Measurements from ENCODE around the gene PLEKHA8.
A peak's percentile ranks its signal among the peaks of the same experiment; 100 is the strongest.

The PLEKHA8 gene, protein sequence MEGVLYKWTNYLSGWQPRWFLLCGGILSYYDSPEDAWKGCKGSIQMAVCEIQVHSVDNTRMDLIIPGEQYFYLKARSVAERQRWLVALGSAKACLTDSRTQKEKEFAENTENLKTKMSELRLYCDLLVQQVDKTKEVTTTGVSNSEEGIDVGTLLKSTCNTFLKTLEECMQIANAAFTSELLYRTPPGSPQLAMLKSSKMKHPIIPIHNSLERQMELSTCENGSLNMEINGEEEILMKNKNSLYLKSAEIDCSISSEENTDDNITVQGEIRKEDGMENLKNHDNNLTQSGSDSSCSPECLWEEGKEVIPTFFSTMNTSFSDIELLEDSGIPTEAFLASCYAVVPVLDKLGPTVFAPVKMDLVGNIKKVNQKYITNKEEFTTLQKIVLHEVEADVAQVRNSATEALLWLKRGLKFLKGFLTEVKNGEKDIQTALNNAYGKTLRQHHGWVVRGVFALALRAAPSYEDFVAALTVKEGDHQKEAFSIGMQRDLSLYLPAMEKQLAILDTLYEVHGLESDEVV

DNA sequence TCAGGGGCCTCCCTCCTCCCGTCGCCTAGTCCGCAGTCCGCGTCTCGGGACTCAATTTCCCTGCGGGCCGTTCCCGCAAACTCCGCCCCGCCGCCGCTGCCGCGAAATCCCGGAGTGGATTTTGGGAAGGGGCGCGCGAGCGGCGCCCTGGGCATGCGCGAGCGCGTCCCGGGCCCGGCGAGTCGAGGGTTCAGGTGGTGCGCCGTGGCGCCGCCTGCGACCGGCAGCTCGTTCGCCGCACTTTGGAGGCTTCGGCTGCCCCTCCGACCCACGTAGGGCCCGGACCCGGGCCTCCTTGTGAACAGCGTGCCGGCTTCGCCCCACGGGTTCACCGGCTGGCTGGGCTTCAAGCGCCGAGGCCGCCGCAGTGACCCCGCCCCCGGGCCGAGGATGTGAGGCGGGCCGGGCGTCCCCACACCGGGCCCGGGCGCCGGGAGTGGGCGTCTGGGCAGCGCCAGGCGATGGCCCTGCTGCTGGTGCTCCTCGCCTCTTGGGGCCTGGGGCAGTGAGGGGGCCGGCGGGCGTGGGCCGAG, at the start of gene PLEKHA8:
Gene PLEKHA8, plus strand, starts transcription at position 197 of the 533 bp plus-strand sequence. CDS start 351 bp downstream, outside the sequence.
- peak; percentile 77 for DNase-seq (ENCODE audit: low spot score)

DNA sequence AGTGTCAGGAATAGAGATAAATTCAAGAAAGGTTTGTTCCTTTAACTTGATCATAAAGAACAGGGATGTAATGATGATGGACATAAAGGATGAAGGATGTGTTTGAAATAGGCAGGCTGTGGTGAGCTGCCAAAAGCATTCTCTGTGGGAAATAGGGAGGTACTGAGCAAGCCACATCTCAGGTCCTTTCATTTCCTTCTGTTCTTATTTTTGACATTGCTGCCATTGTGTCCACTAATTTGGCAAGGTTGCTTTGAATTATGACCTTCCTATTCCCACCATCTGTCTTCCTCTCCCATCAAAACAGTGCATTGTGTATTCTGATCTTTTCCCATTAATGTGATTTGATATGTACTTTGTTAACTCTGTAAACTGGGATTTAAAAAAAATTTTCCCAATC, 48.1 kb upstream of the PLEKHA8 start:
- DNase-seq (ENCODE audit: low spot score) = no peak

DNA sequence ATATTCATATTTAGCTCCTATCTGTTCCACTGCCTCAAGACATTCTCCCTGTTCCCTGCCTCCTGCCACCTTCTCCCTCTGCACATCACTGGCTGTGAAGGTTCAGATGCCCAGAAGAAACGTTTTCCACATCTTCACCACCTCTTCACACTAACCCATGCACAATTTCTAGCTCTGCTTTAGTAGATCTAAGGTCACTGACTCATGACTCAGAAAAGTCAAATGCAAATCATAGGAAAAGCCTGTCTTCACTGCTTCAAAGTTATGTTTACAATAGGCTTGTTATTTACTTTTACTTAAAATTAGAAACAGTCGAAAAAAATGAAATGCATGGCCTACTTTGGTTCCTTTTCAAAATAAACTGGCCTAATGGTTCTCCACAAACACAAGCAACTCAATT, 41.1 kb upstream of the PLEKHA8 start:
- no peak for DNase-seq (ENCODE audit: low spot score)

DNA sequence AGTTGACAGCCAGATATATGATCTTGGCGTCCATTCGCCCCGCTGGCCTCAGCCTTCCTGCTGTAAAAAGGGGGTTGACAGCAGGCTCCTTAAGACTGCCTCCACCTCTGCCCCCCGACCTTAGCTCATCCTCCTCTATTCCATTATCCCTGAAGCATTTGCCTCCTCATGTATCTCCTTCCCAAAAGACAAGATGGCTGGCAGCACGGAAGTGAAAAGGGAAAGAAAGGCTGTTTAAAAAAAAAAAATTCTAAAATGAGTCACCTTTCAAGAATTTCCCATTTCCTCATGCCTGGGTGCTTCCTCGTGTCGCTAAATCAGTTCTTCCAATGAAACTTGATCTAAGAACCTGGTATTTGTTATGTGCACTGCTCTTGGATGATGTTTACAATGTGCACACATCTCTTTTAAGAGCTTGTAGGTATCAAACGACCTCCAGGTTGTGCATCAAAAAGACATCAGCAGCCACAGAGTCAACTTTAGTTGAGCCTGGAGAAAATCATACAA, 40.3 kb upstream of the PLEKHA8 start:
- peak; percentile 54 for DNase-seq (ENCODE audit: low spot score)

DNA sequence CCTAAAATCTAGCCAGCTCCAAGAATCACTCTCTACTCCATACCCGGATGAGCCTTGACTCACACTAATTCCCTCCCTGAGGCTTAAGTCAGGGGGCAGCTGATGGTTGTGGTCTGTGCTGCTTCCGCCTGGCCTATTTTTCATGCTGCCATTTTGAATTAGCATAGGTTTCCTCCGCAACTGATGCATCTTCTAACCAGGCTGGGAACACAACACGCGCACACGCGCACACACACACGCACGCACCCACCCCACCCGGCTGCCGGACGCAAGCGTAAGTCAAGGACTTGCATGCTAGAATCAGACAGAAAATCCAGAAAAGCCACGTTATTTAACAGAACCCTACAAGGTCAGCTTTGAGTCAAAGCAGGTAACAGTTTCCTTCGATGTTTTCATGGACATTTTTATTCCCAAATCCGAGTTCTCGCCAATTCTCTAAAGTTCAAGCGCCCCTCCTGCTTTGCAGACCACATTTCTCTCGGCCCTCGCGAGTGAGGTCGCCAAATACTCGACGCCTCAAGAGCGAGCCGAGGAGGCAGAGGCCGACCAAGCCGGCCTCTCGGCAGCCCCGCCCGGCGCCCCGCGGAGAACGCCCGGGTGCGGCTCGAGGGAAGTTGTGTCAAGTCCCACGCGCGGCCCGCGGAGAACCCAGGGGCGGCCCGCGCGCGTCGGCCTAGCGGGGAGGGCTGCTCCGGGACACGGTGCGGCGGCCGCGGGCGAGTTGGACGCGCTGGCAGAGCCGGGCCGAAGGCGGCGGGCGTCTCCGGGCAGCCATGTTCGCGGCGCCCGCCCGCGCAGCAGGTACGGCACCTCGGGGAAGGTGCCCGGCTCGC, 39.6 kb upstream of the PLEKHA8 start:
- DNase-seq (ENCODE audit: low spot score) = peak; percentile 56

DNA sequence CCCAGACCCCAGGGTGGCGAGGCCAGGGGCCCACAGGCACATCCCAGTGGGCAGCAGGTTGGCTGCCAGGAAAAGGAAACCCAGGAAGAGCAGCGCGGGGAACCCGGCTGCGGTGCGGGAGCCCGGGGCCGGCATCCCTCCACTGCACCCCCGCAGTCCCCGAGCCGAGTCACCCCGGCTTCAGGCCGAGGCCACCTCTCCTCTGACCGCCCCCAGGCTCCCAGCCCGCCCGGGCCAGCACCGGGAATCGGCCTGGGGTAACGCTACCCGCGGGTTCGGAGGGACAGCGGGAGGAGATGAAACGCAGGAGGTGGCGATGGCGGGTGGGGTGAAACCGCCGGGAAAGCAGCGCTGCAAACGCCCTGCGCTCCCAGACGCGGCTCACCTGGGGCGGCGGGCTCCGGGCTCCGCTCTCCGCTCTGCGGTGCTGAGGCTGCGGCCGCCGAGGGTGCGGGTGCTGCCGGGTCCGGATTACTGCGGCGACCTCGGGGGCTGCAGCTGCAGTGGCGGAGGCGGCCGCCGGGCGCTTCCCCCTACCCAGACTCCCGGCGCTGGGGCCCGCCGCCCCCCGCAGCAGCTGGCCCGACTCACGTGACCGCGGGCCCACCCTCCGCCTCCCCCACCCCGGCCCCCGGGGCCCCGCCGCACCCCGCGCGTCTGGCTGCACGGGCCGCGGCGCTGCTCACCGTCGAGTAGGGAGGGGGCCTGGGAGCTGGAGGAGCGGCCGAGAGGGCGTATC, 38.8 kb upstream of the PLEKHA8 start, which contains the start of gene SCRN1:
Gene SCRN1, minus strand, starts transcription at position 545 of the 739 bp plus-strand sequence. CDS start 20,734 bp downstream, outside the sequence.
- DNase-seq (ENCODE audit: low spot score) = peak; percentile 71

DNA sequence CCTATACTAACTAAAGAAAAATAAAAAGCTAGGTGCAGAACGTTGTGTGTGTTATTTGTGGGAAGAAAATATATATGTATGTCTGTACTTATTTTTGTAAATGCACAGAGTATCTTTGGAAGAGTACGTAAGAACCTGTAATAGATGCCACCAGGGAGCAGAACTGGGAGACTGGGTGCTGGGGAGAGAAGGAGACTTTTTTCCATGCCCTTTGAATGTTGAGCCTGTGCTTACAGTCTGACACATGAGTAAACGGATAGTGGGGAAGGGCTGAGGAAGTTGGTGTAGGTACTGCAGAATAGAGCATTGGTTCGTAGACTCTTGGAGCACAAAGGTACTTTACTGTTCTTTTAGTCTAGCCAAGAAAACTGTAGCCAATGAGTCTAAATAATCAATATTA, 37.3 kb upstream of the PLEKHA8 start:
- DNase-seq (ENCODE audit: low spot score) = no peak

DNA sequence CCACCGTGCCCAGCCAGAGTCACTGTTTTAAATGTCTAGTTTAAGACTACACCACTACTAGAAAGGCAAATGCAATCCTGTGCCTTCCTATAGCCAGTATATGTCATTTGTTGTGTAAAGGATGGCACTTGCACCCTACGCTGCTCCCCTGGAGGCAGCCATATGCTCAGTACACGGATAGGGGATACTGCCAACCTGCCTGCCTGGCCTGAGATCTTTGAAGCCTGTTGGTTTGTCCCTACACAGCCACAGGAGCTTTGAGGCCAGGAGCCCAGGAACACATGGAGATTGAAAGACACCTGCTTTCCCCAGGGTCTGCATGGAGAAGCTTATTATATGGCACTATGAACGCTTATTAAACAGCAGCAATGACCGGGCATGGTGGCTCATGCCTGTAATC, 36.3 kb upstream of the PLEKHA8 start:
- no peak for DNase-seq (ENCODE audit: low spot score)

DNA sequence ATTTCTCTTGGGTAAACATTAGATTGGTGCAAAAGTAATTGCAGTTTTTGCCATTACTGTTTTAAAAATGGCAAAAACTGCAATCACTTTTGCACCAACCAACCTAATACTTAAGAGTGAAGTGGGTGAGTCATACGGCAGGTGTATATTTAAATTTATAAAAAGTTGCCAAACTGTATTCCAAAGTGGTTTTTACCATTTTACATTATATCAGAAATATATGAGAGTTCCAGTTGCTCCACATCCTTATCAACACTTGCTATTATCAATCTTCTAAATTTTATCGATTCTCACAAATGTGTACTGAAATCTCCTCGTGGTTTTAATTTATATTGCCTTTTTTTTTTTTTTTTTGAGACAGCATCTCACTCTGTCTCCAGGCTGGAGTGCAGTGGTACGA, 35.1 kb upstream of the PLEKHA8 start:
- no peak for DNase-seq (ENCODE audit: low spot score)

DNA sequence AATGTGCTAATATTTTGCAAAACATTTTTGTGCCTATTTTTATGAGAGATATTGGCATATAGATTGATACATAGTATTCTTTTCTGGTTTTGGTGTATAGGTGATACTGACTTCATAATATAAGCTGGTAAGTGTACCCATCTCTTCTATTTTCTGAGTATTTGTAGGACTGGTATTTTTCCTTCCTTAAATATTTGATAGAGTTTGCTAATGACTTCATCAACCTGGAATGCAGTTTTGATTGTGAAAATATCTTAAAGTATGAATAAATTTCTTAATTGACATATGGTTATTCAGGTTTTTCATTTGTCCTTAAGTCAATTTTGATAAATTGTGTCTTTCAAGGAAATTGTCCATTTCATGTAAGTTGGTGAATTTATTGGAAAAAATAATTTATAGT, 32.6 kb upstream of the PLEKHA8 start:
- no peak for DNase-seq (ENCODE audit: low spot score)

DNA sequence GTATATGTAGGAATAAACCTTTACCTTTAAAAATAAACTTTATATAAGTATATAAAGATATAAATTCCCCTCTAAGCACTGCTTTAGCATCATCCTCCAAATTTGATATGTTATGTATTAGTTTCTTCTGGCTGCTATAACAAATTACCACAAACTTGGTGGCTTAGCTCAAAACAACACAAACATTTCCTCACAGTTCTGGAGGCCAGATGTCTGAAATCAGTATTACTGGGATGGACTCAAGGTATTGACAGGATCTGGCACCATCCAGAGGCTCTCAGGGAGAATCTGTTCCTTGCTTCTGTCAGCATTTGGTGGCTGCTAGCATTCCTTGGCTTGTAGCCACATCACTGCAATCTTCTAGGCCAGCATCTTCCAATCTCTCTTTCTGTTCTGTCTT, 31.9 kb upstream of the PLEKHA8 start:
- no peak for DNase-seq (ENCODE audit: low spot score)

DNA sequence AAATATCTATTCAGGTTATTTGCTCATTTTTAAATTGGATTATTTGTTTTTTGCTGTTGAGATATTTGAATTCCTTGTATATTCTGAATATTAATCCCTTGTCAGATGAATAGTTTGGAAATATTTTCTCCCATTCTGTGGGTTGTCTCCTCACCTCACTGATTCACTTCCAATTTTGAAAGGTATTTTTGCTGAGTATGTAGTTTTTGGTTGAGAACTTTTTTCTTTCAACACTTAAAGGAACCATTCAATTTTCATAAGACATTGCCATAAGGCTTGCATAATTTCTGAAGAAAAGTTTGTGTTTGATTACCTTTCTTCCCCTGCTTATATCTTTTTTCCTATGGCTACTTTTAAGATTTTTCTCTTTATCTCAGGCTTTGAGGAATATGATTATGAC, 29.7 kb upstream of the PLEKHA8 start:
- DNase-seq (ENCODE audit: low spot score) = no peak

DNA sequence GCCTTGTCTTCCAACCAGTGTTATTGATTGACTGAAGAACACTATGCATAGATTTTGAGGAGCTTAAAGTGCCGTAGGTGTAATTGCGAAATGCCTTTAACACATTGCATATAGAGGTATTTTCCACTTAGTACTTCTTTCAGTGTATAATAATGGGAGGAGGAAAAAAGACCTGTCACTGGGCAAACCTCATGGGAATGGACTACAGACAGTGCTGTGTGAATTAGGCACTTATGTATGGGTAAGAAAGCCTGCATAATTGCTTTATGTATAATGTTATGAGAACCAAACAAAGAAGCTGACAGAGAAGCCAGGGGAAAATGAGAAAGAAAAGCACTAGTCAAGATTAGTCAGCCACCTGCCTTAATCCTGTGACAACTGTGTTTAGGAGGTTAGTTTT, 26.2 kb upstream of the PLEKHA8 start:
- no peak for DNase-seq (ENCODE audit: low spot score)

DNA sequence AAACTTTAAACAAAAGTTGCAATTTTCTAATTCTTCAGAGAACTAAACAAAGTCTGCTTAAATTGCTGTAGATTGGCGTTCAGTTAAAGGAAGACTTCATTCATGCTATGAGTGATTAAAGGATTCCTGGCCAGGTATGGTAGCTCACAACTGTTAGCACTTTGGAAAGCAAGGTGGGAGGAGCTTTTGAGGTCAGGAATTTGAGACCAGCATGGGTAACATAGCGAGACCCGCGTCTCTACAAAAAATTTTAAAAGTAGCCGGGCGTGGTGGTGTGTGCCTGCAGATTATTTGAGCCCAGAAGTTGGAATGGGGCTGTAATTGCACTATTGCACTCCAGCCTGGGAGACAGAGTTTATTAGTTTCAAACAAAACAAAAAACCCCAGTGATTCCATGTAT, 25.1 kb upstream of the PLEKHA8 start:
- no peak for DNase-seq (ENCODE audit: low spot score)

DNA sequence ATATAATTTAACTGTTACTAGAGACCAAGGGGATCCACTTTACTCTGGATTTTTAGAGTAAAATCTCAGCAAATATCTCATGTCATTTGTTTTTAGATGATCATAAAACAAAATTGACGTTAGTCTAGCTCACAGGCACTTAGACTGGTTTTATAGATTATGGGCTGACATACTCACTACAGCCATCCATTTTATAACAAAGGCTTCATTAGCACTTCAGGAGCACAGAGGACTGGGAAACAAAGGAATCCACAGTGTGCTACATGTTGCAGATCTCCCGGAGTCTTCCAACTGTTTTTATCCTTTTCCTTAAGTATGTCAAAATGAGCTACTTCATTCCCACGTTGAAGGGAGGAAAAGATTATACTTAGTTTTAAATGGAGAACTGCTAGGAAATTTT, 22.7 kb upstream of the PLEKHA8 start:
- DNase-seq (ENCODE audit: low spot score) = no peak

DNA sequence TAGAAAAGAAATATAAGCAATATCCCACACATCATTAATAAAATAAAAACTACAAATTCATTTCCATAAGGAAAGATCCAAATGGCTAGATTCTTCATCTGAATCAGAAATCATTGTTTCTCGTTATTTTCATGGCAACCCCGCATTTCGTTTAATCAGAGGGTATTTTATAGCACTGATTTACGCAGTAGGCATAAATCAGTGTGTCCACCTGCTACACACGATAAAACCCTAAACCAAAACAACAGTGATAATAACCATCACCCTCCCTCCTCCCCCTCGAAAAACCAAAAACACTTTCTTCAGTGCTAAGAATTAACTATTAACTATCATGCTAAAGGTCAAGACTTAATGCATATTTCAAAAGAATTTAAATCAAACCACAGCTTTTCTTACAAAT, 18.2 kb upstream of the PLEKHA8 start:
- DNase-seq (ENCODE audit: low spot score) = no peak

DNA sequence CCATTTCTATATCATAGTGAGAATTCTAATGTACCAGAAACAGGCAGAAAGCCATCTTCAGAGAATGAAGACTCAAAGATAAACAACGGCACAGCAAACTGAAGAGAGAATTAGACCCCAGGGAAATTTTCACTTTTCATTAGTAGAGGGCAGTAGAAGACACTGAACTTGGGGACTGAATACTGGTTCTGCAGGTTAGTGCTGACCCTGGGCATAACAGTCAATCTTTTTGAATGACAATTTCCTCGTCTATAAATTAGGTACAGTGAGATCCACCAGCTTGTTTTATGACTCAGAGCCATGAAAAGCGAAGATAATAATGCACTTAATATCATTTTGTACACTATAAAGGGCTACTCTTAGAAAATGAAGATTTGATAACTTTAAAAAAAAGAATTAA, 15.5 kb upstream of the PLEKHA8 start:
- no peak for DNase-seq (ENCODE audit: low spot score)

DNA sequence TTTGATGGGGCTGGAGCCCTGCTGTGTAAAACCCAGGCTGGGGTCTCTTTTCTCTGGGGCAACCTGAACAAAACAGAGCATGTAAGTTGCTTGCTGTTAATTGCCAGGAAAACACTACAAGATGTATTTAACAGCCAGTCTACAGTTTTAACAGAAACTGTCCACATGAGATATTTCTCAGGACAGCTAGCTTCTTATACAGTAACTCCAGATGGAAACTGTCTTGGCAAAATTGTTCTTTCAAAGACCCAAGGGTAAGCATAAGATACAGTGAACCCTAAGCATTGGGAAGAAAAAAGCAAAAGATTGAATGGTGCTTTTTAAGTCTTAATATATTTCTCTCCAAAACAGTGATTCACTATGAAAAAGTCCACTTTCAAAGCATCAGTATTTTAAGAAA, 9.8 kb upstream of the PLEKHA8 start:
- DNase-seq (ENCODE audit: low spot score) = no peak

DNA sequence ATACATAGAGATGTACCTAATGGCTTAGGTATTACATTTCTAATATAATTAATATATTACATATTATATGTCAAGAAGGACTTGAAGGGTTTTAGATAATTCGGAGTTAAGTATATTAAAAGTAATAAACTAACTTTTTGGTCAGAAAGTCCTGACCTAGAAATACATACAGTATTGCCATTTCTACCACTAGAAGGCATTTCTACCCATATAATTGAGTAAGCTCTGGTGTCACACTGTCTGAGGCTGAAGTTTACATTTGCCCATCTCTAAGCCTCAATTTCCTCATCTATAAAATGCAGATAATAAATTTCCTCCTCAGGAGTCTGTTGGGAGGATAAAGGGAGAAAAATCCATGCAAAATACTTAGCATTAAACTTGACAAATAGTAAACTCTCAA, 8.8 kb upstream of the PLEKHA8 start:
- no peak for DNase-seq (ENCODE audit: low spot score)

DNA sequence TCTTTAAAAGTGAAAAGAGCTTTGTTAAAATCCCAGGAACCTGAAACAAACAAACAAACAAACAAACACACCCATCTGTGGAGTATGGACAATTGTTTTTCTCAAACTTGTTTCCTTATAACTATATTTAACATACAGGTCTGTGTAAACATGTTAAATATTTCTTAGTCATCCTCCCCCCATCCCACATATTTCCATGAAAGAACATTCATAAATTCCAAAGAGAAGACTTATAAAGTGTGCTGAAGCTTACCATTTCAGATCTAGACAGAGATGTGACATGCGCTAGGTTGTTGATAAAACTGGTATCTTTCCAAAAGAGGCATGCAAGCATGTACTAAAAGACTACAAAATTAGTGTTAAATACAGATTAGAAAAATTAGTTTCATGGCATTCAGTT, 8.3 kb upstream of the PLEKHA8 start:
- no peak for DNase-seq (ENCODE audit: low spot score)

DNA sequence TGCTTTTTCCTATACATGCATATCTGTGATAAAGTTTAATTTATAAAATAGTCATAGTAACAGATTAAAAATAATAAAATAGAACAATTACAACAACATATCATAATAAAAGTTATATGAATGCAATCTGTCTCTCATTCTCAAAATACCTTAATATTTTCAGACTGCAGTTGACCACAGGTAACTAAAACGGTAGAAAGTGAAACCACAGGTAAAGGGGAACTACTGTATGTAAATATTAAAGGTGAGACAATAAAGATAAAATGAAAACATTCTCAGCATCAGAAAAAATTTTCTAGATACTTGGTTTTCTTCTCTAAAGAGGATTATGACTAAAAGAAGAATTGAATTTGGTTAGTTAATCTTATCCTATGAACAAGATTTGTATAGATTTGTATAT, 7.7 kb upstream of the PLEKHA8 start:
- DNase-seq (ENCODE audit: low spot score) = no peak

DNA sequence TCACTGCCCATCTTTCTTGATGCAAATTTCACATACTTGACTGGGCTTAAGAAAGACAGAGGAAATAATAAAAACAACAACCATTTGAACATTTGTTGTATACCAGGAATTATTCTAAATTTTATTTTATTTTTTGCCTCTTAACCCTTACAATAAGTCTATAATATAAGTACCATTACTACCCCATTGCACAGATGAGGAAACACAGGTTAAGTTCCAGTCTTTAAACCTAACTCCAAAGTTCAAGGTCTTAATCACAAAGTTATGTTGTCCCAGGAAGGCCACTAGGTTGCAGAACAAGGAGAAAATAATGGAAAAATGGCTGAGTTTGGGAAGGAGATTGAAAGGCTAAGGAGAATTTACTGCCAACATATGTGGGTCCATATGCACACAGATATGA, 5.2 kb upstream of the PLEKHA8 start:
- DNase-seq (ENCODE audit: low spot score) = no peak
